Small intestine (tissue), 7 donors: Measurements from ENCODE around the gene CCSER1. TPM values are rescaled to one million over a fixed set of nuclear protein-coding genes. Genes with fewer than 3 reads are reported as not detected.

Source experiments
- DNase-seq, 2 donors: peaks; one replicate each; pipeline versions ENCODE4 v3.0.0 to v3.0.0-alpha.2; 2013
- FAIRE-seq: peaks from 2 replicates; lab custom pipeline; 2012; peaks lifted over from hg19 to GRCh38; lab: Jason Lieb, UNC
- H3K27ac ChIP-seq, 3 donors: one replicate each; pipeline ENCODE4 v1.5.1; 2013; ENCODE audit warnings: low read length in 2 of 3, mild to moderate bottlenecking in 2 of 3, control low read depth in 1 of 3, inconsistent platforms in 1 of 3, low read depth in 1 of 3, moderate library complexity in 1 of 3
- H3K27me3 ChIP-seq, 3 donors: one replicate each; pipeline ENCODE4 v1.6.1; 2013; ENCODE audit warnings: low read length in 3 of 3, inconsistent platforms in 1 of 3; ENCODE audit not compliant: control insufficient read depth in 3 of 3, insufficient read depth in 3 of 3
- H3K36me3 ChIP-seq, 3 donors: one replicate each; pipeline ENCODE4 v1.6.1; 2013; ENCODE audit warnings: low read length in 3 of 3, inconsistent platforms in 1 of 3, low read depth in 1 of 3, mild to moderate bottlenecking in 1 of 3, moderate library complexity in 1 of 3; ENCODE audit not compliant: control insufficient read depth in 3 of 3, insufficient read depth in 2 of 3
- H3K4me1 ChIP-seq, 3 donors: one replicate each; pipeline ENCODE4 v1.6.1; 2013; ENCODE audit warnings: low read length in 2 of 3, inconsistent platforms in 1 of 3, low read depth in 1 of 3, mild to moderate bottlenecking in 1 of 3, moderate library complexity in 1 of 3; ENCODE audit not compliant: control insufficient read depth in 3 of 3, insufficient read depth in 2 of 3
- H3K4me3 ChIP-seq, 3 donors: one replicate each; pipeline ENCODE4 v1.5.1; 2013; ENCODE audit warnings: low read length in 3 of 3, control low read depth in 1 of 3, inconsistent platforms in 1 of 3, low read depth in 1 of 3, mild to moderate bottlenecking in 1 of 3, moderate library complexity in 1 of 3
- H3K9me3 ChIP-seq, 2 donors: one replicate each; pipeline ENCODE4 v1.6.1; 2013; ENCODE audit warnings: low read depth in 1 of 2, low read length in 1 of 2; ENCODE audit not compliant: control insufficient read depth in 2 of 2, insufficient read depth in 1 of 2
- WGBS, 3 donors: extraction: QIAGEN DNeasy Blood & Tissue Kit; methylation state at CpG; one replicate each; pipeline ENCODE4 v1.1.7; 2013; 5-methylcytosine and 5-hydroxymethylcytosine counted together
- polyA plus RNA-seq, 4 donors: library from polyadenylated mRNA; stranded (reverse) in 3 of 4; unstranded in 1 of 4; fragments of 200-250 nt in 3 of 4; fragments of 120-200 nt in 1 of 4; gene quantifications; one replicate each; pipeline versions ENCODE4 v1.2.1 to v1.2.3, GENCODE V29; 2013
- donor health status: healthy with polysubstance abuse.
- donor health status: control.
- donor health status: control.
- donor health status: Bipolar disorder and iron deficiency.
- donor health status: healthy.

The CCSER1 gene
- polyA plus RNA-seq, 4 donors, result 3.5 to 8.7 (median 5.7) TPM

DNA sequence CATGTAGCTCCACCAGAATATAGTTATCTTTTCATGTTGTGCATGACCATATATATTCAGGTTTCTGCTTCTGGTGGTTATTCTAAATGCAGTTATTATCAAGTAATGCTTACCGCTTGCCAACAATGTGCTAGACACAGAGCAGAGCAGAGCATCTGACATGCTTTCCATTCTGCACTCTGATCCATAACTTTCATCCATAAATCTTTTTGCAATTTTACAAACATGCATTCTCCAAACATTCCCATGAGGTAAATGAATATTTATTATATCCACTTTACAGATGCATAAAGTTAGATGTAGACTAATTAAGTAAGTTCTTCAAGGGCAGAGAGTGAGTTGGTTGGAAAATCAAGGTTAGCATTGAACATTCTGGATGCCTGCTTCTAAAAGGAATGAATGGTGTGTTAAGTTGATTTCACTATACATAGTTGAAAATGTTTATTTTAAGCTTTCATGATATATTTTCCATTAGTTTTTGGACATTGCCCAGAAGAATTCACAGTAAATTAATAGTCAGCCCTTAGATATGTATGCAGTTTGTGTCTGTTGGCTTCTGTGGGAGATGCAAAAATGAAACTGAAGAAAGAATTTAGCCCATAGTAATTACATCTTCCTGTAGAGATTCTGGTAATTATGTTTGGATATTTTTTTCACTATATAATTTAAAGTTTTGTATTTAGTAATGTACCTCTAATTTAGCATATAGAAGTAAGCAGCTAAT, 867.8 kb downstream of the CCSER1 start:
- Histone ChIP-seq H3K36me3 (no peaks in the 10 kb centered on the region), H3K9me3 (peaks cover 0 to 1% of the 10 kb centered on the region in 2 donors), H3K27me3 (no peaks in the 10 kb centered on the region), H3K4me3 (no peak overlapping the region), H3K4me1 (no peaks in the 10 kb centered on the region), H3K27ac (no peak overlapping the region)
- no peak for DNase-seq
- no peak for FAIRE-seq
- WGBS, 3 donors, result 80 to 94% (median 91%) methylated on average over 1 of the region's 1 CpG

DNA sequence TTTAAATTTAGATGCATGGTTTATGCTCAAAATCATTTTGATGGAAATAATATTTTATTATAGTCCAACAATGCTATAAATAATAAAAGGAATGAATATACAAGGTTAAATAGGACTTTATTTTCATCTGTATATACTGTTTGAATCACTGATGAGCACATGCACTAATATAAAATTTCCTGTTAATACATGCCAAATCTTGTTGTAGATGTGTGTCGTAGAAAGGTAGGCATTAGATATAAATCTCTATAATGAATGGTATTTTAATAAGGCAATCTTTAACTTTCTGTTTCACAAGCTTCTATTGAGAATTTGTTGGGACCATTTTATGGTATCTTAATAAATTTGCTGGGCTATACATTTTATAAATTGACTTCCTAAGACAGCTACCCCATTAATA, 868.8 kb downstream of the CCSER1 start:
- H3K36me3 ChIP-seq, result no peaks in the 10 kb centered on the region

DNA sequence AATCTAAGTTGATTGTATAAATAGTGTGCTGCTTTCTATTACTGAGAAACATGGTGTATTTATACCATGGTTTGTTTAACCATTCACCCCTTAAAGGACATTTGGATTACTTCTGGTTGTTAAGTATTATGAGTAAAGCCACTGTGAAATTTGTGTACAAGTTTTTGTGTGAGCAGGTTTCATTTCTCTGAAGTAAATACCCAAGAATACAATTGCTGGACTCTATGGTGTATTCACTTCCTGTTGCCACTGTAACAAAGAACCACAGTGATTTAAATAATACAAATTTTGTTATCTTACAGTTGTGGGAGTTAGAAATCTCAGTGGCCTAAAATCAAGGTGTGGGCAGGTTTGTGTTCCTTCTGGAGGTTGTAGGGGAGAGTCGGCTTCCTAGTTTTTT, 869.6 kb downstream of the CCSER1 start:
- DNase-seq, result no peak
- H3K4me1 ChIP-seq, result no peaks in the 10 kb centered on the region
- WGBS, 3 donors, result 79 to 94% (median 87%) methylated on average over 1 of the region's 1 CpG
- no peak overlapping the region for H3K27ac ChIP-seq
- FAIRE-seq, result no peak
- H3K36me3 ChIP-seq, result no peaks in the 10 kb centered on the region
- no peaks in the 10 kb centered on the region for H3K27me3 ChIP-seq
- peaks cover 0 to 1% of the 10 kb centered on the region in 2 donors for H3K9me3 ChIP-seq
- no peak overlapping the region for H3K4me3 ChIP-seq

More for the DNA sequence above, 868.8 kb downstream of the CCSER1 start:
- no peak overlapping the region for H3K4me3 ChIP-seq
- H3K9me3 ChIP-seq, result peaks cover 0 to 1% of the 10 kb centered on the region in 2 donors
- FAIRE-seq (no peak), DNase-seq (no peak)
- H3K27ac ChIP-seq, result no peak overlapping the region
- no peaks in the 10 kb centered on the region for H3K27me3 ChIP-seq
- WGBS, 3 donors, result 39 to 79% (median 78%) methylated on average over 1 of the region's 1 CpG
- H3K4me1 ChIP-seq, result no peaks in the 10 kb centered on the region

DNA sequence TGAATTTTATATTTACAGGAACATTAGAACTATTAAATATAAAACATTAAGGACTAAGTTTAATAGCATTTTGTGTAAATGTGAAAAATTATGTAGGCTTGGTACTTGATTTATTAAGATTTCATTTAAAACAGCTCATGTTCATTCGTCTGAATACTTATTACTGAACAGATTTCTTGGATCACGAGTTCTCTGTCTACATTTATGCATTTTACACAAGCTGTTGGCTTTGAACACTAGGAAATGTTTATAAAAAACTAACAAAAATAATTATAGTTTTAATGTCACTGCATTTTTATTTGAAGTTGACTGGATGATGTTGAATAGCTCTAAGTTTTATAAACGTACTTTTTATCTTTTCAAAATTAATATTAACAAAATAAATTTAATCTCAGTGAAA, 888.7 kb downstream of the CCSER1 start:
- Histone ChIP-seq H3K4me1 (no peaks in the 10 kb centered on the region), H3K9me3 (no peaks in the 10 kb centered on the region), H3K27me3 (no peaks in the 10 kb centered on the region), H3K27ac (no peak overlapping the region), H3K4me3 (no peak overlapping the region), H3K36me3 (no peaks in the 10 kb centered on the region)
- 58 to 75% (median 65%) methylated on average over 3 of the region's 3 CpGs for WGBS, 3 donors
- DNase-seq (no peak), FAIRE-seq (no peak)

DNA sequence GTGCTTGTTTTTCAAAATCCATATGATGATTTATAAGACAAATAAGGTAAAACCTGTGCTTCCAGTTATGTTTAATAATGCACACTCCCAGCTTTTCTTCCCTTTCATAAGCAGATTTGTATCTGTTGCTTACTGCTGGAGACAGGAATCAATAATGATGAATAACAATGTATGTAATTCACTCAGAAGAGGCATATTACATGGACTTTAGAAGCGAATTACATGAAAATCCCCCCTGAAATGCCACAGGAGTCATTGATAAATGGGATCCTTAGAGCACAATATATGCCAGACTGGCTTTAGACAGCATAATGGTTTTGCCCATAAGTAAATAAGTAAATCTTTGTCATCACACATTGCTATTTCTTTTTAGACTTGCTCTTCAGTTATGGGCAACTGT, 892.3 kb downstream of the CCSER1 start:
- DNase-seq, result no peak
- 69 to 83% (median 76%) methylated on average over 1 of the region's 1 CpG for WGBS, 3 donors
- no peak for FAIRE-seq

DNA sequence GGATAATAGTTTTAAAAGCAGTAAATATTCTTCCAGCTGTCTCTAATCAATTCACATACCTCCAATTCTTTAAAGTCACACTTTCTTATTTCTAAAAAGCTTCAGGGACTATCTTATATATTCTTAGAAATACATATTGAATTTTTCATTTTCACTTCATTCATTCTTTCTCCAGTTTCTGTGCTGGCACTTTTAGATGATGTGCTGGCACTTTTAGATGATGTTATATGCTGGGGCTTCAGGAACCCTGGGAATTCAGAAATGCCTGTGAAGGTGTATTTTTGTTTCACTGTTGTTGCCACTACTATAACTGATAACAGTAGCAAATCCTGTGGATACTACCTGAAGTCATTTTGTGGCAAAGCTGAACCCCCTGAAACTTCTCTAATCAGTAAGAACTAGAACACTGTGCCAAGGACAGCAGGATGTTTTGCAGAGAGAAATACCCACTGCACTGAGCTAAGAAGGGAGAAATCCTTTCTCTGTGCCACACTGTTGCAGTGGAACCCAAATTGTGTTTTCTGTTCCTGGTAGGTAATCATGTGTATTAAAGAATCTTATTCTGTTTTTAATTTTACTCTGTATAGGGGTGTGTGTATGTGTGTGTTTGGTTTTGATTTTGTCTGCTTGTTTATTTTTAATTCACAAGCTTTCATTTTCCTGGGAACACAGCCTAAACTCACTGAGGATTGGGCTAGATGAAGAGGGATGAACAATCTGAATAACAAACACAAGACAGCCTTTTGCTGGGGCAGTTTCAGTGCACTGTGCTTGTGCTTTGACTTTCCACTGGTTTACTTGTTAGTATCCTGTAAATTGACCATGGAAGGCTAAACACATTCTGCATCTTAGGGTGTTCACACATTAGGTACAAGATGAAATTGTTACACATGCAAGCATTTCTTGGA, 898.3 kb downstream of the CCSER1 start:
- H3K9me3 ChIP-seq, result no peaks in the 10 kb centered on the region
- H3K36me3 ChIP-seq, result no peaks in the 10 kb centered on the region
- no peak overlapping the region for H3K4me3 ChIP-seq
- no peaks in the 10 kb centered on the region for H3K27me3 ChIP-seq
- no peak for DNase-seq
- no peak overlapping the region for H3K27ac ChIP-seq
- no peaks in the 10 kb centered on the region for H3K4me1 ChIP-seq
- FAIRE-seq, result no peak

More for the DNA sequence above, 892.3 kb downstream of the CCSER1 start:
- Histone ChIP-seq H3K4me1 (no peaks in the 10 kb centered on the region), H3K27ac (no peak overlapping the region), H3K4me3 (no peak overlapping the region), H3K27me3 (no peaks in the 10 kb centered on the region), H3K9me3 (no peaks in the 10 kb centered on the region), H3K36me3 (no peaks in the 10 kb centered on the region)

GRCh38 chr4:91028228-91028627, 901.0 kb downstream of the CCSER1 start:
- H3K27ac ChIP-seq, result no peak overlapping the region
- WGBS, 3 donors, result 85 to 88% (median 85%) methylated on average over 1 of the region's 1 CpG
- no peaks in the 10 kb centered on the region for H3K4me1 ChIP-seq
- no peak overlapping the region for H3K4me3 ChIP-seq
- H3K36me3 ChIP-seq, result no peaks in the 10 kb centered on the region
- H3K9me3 ChIP-seq, result no peaks in the 10 kb centered on the region
- H3K27me3 ChIP-seq, result no peaks in the 10 kb centered on the region
- FAIRE-seq (no peak), DNase-seq (no peak)

GRCh38 chr4:91031761-91032160, 904.6 kb downstream of the CCSER1 start:
- no peaks in the 10 kb centered on the region for H3K36me3 ChIP-seq
- FAIRE-seq (no peak), DNase-seq (no peak)
- no peaks in the 10 kb centered on the region for H3K9me3 ChIP-seq
- H3K27me3 ChIP-seq, result no peaks in the 10 kb centered on the region
- no peaks in the 10 kb centered on the region for H3K4me1 ChIP-seq
- no peak overlapping the region for H3K27ac ChIP-seq
- no peak overlapping the region for H3K4me3 ChIP-seq
